A673 (cell line): Measurements from ENCODE around the gene DNAH8.

ENCODE experiments used
- CTCF ChIP-seq: fragments of 300-800, 200-600 bp; sonication (generic); conservative IDR thresholded peaks from 2 replicates; pipeline ENCODE4 v1.5.1; 2017; ENCODE audit warnings: low read depth, mild to moderate bottlenecking, antibody characterized with exemption, low read length, moderate library complexity, mixed read lengths
- EZH2 ChIP-seq: fragments of 200-600 bp; sonication (generic); IDR thresholded peaks from 2 replicates; pipeline ENCODE4 v1.6.1; 2017; ENCODE audit warnings: borderline replicate concordance, low read depth, mild to moderate bottlenecking, mixed read lengths, antibody characterized with exemption, low read length; ENCODE audit not compliant: poor library complexity, severe bottlenecking

- TF ChIP-seq CTCF (no peak), EZH2 (no peak)
Observed at GRCh38 chr6:38846361-38846760, 131.2 kb downstream of the DNAH8 start.
